22Rv1 (cell line): ENCODE data around the gene GUK1.

ENCODE experiments used
- CTCF ChIP-seq: fragments of 450-650 bp; IDR thresholded peaks from 2 replicates; pipeline ENCODE4 v1.5.1; 2017; ENCODE audit warnings: mild to moderate bottlenecking
- ZFX ChIP-seq: fragments of 450-650 bp; IDR thresholded peaks from 2 replicates; pipeline ENCODE4 v1.6.1; 2017; ENCODE audit warnings: antibody characterized with exemption, borderline replicate concordance

GRCh38 chr1:228090613-228091081 is 49.4 kb upstream of the GUK1 start:
- TF ChIP-seq CTCF, result no peak
- TF ChIP-seq ZFX, result no peak
